Fibroblast of skin of left quadriceps (primary cell): ENCODE measurements around the gene TEAD1.

Experiments used
- DNase-seq, 2 experiments: peaks; one replicate each; pipeline ENCODE4 v3.0.0-alpha.2; 2013; ENCODE audit warnings: low read depth in 2 of 2

TEAD1 gene

DNA sequence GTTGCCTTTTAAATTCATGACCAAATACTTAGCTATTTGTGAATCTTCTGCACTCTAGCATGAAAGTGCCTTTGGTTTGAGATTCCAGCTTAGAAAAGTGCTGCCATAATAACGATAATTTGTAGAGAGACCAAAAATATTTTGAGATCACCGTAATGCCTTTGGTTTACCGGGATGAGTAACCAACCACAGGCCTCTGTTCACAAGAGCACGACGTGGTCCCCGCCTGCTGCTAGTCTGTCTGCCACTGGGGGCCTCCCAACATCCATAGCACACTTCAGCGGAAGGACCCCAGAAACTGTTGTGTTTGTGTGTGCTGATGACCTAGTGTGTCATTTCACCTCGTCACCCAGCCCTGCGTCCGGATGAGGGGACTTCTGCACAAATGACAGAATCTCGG lies 267.9 kb downstream of the TEAD1 start:
- DNase-seq = no peak

DNA sequence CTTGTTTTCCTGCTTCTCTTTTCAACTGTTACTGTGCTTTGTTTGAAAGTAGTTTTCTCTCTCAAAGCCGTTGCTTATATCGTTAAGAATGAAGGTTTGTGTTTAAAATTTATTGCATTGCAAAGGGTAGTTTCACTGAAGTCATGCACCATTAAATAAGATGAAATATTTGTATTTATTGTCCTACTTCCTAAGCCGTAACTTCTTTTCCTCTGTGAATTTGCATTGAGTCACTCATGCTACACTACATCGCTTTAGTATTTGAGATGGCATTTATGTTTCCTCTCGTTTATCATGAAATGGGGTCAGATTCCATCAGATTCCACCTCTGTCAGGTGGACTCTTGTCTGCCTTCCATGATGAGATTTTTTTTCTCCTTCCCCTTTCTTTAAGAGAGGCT lies 269.1 kb downstream of the TEAD1 start:
- DNase-seq = no peak

DNA sequence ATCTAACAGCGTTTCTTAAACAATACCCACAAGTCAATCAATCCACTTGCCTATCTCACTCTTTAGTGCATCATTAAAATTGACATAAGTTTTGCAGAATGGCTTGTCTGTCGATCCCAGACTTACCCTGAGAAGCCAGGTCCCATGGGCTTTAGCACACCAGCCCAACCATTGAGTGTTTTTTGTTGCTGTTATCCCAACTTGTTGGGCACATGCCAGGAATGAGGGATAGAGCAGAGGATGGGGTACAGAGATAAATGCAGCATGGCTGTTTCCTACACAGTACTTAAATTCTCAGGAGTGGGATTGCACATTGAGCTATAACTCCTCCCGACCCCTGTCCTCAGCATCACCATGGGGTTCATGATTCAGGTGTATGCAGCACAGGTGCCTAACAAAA lies 270.7 kb downstream of the TEAD1 start:
- DNase-seq = no peak

DNA sequence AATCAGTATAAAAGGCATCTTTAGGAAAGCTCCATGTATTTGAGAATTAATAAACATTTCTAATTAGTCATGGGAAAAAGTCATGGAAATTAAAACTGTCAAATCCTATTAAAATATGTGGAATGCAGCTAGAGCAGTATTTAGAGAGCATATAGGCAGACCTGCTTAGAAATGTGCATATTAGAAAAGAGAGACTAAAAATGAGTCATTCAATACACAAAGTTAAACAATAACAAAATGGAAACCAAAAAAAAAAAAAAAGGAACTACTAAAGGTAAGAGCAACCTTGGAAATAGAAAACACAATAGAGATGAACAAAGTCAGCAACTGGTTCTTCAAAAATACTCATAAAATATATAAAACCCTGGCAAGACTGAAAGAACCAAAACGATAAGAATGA lies 275.2 kb downstream of the TEAD1 start:
- DNase-seq = no peak

DNA sequence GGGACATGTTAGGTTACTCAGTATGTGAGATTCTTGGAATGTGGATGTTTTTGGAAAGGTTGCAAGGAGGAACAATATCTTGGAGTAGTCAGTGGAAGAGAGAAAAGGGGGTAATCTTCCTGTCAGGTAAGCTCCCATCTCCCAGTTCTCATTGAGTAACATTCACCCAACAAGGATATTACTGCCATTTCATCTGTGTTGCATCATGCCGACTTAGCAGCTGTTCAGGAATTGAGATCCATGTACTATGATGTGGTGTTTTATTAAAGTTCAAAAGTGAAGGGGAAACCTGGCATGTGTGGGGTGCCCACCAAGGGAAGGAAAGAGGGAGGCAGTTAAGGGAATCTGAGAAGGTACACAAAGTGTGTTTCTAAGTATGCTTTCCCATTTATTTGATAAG lies 276.4 kb downstream of the TEAD1 start:
- peak; percentile 20 for DNase-seq

DNA sequence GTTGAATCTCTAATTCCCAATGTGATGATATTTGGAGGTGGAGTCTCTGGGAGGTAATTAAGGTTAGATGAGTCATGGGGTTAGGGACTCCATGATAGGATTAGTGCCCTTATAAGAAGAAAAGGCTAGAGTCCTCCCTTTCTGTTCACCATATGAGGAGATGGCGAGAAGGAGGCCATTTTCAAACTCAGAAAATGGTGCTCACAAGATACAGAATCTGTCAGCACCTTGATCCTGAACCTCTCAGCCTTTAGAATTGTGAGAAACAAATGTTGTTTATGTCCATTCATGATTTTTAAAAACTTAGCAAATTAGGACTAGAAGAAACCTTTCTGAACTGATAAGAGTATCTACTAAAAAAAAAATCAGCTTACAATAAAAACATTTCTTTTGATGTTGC lies 277.2 kb downstream of the TEAD1 start:
- DNase-seq = no peak

DNA sequence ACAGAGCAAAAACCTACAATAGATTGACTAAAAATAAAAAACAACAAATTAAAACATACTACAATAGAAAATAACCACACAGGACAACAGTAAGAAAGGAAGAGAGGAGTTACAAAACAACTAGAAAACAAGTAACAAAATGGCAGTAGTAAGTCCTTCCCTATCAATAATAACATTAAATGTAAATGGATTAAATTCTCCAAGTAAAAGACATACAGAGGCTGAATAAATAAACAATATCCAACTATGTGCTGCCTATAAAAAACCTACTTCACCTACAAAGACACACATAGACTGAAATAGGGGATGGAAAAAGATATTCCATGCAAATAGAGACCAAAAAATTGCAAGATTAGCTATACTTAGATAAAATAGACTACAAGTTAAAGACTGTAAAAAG lies 277.9 kb downstream of the TEAD1 start:
- no peak for DNase-seq

DNA sequence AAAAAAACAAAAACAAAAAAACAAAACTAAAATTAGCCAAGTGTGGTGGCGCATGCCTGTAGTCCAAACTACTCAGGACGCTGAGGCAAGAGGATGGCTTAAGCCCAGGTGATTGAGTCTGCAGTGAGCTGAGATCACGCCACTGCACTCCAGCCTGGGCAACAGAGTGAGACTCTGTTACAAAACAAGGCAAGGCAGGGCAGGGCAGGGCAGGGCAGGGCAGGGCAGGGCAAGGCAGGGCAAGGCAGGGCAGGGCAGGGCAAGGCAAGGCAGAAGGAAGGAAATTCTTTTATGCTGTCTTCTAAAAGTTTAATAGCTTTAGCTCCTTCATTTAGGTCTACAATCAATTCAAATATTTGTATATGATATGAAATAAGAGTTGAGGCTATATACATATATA lies 284.8 kb downstream of the TEAD1 start:
- no peak for DNase-seq

DNA sequence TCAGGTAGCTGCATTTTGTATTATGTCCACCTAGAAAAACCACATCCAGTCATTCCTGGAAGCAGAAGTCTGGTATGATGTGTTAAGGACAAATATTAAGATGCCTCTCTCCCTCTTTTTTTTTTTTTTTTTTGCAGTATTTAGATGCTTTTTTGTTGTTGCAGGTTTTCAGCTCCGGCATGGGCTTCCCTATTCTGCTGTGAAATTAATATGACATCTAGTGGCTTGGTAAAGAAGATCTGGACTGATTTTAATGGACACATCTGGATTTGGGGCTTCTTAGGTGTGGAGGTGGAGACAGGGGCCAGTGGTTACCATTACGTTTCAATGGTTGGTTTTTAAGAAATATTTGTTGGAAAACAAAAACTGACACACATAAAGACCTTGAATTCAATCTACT lies 287.4 kb downstream of the TEAD1 start:
- DNase-seq = no peak

DNA sequence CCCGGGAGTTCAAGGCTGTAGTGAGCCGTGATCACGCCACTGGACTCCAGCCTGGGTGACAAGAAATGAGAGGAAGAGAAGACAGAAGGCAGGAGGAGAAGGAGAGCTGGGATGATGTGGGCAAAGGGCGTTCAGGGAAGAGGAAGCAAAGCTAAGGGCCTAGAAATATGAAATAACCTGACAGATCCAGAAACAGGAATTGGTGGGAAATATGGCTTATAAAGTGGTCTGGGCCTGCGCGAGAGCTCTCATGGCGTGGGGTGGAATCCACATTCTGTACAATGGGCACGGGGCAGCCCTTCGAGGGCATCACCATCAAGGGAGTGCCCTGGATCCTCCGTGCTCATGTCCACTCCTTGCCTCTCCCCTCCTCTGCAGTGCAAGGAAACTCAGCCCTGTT lies 288.1 kb downstream of the TEAD1 start:
- no peak for DNase-seq

DNA sequence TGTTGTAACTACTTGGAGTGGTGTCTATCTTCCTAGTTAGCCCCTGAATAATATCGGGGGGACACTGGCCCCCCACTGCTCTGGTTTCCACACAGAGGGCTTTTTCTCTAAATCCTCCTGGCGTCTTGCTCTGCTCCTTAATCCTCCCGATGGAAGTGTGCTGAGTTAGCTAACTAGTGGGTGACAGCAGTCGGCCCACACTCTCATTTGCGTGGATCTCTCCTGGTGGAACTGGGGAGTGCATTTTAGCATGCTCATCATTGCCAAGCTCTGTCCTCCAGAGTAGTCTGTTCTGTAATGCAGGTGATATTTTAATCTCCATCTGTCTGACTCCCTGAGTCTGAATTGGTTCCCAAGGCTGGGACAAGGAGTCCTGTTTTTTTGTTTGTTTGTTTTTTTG lies 288.8 kb downstream of the TEAD1 start:
- DNase-seq = no peak

DNA sequence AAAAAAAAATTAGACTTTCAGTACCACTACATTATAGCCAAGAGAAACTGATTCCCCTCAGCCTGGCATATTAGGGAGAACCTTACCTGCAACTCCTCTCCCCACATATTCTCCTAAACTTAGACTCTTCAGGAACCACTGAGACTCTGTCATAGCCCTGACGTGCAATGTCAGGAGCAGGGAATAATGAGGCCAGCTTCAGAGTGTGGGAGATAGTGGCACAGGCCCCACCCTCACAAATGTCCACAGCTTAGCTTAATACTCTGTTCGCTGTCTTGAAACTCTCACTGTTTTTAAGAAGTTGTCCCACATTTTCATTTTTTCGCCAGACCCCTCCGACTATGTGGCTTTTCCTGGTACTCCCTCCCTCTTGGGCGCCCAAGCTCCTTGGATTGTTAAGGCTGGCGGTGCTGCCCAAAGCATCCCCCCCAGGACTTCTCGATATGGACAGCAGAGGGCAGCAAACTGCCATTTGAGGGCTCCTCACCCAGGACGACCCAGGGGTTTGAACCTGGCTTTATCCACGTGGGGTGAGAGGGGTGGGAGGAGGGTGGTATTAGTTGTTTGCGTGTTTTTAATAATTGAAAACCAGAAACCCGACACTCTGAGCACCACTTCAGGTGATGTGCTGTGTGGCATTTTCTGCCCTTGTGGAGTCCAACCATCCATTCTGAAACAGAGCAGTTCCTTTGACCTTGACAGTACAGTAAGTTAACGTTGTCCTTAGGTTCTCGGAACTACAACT lies 289.7 kb downstream of the TEAD1 start:
- peak; percentile 40 to 47 for DNase-seq

DNA sequence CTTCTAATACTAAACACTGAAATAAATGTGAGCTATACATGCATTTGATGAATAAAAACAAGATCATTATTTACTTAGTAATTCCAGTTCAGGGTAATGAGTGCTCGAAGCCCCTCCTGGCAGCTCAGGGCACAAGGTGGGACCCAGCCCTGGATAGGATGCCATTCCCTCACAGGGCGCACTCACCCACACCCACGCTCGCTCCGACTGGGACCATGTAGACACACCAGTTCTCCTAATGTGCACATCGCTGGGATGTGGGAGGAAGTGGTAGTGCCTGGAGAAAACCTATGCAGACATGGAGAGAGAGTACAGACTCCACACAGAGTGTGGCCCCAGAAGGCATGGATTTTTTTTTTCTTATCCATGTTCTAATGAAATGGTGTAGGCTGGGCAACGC lies 290.4 kb downstream of the TEAD1 start:
- no peak for DNase-seq

DNA sequence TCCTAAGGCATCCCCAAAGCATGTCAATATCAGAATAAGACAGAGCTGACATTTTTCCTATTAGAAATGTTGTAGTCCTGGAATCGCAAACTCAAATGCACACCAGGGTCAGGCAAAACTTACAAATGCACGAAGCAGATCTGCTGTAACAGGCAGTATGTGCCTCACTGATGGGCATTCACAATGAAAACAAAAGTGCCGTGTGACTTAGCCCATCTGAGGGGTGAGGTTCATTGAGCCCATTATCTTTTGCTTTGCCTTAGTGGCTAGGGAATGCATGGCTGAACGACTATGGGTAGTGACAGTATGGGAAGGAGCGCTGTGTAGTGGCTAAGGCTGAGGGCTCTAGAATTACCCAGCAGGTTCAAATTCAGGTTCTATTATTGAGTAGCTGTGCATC lies 291.8 kb downstream of the TEAD1 start:
- DNase-seq = no peak

DNA sequence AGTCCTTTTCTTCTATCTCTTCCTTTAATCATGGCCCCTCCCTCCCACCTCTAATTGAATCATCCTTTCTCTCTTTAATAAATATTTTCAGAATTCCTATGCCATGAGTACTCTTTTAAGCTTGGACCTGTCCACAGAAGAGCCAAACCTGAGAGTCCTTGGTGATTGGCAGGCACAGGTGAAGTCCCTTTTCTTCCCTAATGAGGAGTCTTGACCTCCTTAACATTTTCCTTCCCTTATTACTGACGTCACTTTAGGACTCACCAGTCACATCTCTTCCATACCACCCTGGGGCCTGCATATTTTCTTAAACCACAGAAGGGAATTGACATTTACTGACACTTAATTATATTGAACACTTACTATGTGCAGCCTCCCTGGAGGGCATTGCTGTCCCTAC lies 293.9 kb downstream of the TEAD1 start:
- no peak for DNase-seq

DNA sequence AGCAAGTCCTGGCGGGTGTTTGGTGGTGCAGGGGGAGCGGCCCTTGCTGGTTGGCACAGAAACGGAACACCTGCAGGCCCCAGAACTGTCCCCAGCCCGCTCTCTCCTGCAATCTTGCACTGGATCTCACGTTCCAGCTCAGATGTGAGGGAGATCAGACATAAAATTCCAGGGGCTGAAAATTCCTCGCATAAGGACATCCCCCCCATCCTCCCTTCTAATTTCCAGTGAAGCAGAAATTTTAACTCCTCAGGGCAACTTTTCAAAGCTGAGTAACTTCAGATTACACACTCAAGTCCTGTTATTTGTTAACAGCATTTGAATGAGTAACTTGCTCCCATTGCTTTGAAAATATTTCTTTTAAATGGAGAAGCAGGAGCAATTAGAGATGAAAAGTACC lies 294.6 kb downstream of the TEAD1 start:
- DNase-seq = no peak

DNA sequence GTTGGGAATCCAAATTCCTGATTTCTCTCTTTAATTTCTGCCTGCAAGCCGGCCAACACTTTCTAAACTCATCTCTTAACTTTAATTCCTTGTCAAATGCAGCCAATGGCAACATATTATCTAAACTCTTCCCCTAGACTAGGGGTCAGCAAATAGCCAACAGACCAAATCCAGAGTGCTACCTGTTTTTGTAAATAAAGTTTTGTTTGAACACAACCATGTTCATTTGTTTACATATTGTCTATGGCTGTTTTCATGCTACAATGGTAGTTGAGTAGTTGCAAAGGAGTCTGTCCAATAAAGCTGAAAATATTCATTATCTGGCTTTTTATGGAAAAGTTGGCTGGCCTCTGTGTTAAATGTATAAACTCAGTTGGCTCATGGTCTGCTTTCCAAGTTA lies 297.7 kb downstream of the TEAD1 start:
- DNase-seq = no peak

DNA sequence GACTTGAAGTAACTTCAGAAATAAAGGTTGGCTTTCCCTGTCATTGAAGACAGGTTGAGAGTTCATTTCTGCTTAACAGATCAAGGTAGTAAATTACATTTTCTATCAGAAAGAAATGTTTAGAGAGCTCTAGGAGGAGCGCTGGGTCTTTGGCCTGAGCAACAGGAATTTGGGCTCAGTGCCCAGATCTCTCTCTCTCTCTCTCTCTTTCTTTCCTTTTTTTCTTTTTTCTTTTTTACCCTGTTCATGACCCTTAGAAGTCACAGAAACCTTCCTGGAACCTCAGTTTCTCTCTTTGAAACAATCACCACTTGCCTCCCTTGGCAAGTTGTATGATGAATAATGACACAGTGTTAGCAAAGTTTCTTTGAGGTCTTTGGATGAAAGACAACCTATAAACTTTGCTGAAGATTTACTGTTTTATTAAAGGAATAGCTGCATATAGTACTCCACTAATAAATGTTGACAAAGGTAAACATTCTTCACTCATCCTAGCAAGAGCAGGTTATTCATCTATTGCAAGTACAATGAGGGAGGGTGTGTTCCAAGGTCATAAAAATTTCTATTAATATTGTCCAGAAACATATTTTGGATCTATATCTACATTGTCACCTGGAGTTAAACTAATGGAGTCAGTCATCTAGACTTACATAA lies 299.4 kb downstream of the TEAD1 start:
- no peak for DNase-seq

DNA sequence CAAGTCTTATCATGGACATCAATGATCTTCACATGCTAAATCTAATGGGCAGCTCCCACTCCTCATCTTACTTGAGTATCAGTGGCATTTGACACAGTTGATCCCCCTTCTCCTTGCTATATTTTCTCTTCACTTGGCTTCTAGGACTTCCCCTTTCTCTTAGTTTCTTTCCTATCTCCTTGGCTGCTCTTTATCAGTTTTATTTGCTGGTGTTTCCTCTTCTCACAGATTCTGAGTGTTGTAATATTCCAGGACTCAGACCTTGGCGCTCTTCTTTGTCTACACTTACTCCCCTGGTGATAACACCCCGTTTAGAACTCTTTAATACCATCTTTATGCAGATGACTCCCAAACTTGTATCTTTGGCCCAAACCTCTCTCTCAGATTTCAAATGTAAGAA lies 301.0 kb downstream of the TEAD1 start:
- no peak for DNase-seq

DNA sequence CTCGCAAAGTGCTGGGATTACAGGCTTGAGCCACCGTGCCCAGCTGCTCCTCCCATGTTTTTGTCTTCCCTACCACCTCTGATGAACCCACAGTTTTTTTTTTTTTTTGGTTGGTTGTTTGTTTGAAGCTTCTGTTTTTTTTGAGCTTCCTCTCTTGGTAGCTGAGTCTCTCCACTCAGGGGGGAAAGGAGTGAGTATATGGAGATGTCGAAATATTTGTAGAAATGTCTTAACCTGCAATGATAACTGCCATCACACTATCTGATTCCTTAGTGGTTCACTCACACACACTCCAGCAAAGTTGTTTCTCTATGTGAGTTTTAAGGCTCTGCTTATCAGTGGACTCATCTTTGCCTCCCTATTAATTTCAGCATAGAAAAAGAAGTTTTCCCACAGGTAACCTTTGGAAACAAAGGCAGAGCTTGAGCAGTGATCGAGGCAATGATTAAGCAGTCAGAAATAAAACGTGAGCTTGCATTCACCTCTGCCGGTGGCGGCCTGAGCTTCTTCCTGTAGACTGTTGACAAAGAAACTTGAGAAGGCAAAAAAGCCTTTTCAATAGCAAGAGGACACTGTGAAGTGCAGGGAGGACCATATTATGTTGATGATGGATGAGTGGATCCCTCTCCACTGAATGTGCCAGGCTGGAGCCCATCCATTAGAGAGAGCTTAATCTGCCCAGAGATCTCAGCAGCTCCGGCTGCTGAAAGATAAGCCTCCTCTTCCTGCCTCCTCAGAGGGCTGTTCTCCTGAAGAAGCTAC lies 305.9 kb downstream of the TEAD1 start:
- no peak for DNase-seq

DNA sequence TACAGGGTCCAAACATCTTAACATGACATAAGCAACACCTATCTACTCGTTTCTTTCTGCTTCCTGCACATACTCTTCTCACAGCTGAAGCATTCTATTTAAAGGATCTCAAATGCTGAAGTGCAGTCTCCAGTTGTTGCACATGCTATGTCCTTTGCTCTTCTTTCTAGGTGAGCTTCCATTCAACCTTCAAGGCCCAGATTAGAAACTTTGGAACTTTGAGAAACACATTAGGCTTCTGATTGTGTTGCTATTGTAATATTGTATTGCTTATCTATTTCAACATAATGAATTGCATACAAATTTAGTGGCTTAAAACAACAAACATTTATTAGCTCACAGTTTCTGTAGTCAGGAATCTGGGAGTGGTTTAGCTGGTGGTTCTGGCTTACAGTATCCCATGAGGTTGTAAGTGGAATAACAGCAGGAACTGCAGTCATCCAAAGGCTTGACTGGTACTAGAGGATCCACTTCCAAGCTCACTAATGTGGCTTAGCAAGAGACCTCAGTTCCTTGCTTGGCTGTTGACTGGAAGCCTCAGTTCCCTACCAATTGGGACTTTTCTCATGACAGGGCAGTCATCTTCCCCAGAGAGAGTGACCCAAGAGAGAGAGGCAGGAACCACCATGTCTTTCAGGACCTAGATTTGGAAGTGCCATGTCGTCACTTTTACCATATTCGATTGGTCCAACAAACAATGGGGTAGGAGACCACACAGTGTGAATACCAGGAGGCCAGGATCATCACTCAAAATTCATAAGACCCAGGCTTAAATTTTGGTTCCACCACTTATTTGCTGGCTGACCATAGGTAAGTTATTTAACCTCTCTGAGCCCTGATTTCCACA lies 307.7 kb downstream of the TEAD1 start:
- DNase-seq = no peak

DNA sequence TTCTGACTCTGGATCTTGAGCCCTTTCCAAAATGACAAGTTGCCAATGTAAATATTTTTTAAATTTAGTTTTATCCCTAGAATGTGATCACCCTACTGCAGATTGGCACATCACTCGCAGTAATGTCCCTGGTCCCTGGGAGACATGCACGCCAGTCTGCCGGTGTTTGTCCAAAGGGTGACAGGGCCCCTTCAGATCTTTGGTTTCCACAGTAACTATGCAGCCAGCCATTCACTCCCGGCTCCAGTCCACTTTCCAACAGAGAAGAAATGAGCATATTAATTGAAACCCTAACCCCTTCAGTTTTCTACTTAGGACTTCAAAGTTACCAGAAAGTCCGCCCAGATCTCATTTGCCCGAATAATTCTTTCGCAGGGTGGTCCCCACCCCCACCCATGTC lies 309.1 kb downstream of the TEAD1 start:
- no peak for DNase-seq
